Measurements from ENCODE around the gene PRSS12.
"Not testable (repeated sequence)": the region's sequence is repeated elsewhere in the genome, so short reads cannot be mapped to it uniquely, and the experiment has no call there.

PRSS12 gene

GRCh38 chr4:118278473-118279274 is 74.1 kb downstream of the PRSS12 start:
- peak; percentile 96 for DNase-seq (ENCODE audit: low spot score)

- no peak for DNase-seq (ENCODE audit: low spot score)
Observed at GRCh38 chr4:118277243-118277642, 75.6 kb downstream of the PRSS12 start.

- no peak for DNase-seq (ENCODE audit: low spot score)
Observed at GRCh38 chr4:118276580-118276979, 76.2 kb downstream of the PRSS12 start.

- DNase-seq (ENCODE audit: low spot score), result no peak
Observed at GRCh38 chr4:118273642-118274041, 79.2 kb downstream of the PRSS12 start.

GRCh38 chr4:118271788-118272187 is 81.0 kb downstream of the PRSS12 start:
- no peak for DNase-seq (ENCODE audit: low spot score)

- peak; percentile 54 for DNase-seq (ENCODE audit: low spot score)
Observed at GRCh38 chr4:118270492-118270891, 82.3 kb downstream of the PRSS12 start.

- DNase-seq (ENCODE audit: low spot score), result no peak
Observed at GRCh38 chr4:118268780-118269179, 84.0 kb downstream of the PRSS12 start.

- DNase-seq (ENCODE audit: low spot score), result not testable (repeated sequence)
Observed at GRCh38 chr4:118266145-118266496, 86.7 kb downstream of the PRSS12 start.

- DNase-seq (ENCODE audit: low spot score), result no peak
Observed at GRCh38 chr4:118265312-118266144, 87.3 kb downstream of the PRSS12 start.

- no peak for DNase-seq (ENCODE audit: low spot score)
Observed at GRCh38 chr4:118264096-118264495, 88.7 kb downstream of the PRSS12 start.

- no peak for DNase-seq (ENCODE audit: low spot score)
Observed at GRCh38 chr4:118260309-118260708, 92.5 kb downstream of the PRSS12 start.

GRCh38 chr4:118259111-118259510 is 93.7 kb downstream of the PRSS12 start:
- no peak for DNase-seq (ENCODE audit: low spot score)

GRCh38 chr4:118254368-118254767 is 98.4 kb downstream of the PRSS12 start:
- no peak for DNase-seq (ENCODE audit: low spot score)

- no peak for DNase-seq (ENCODE audit: low spot score)
Observed at GRCh38 chr4:118249890-118250289, 102.9 kb downstream of the PRSS12 start.

GRCh38 chr4:118237531-118237930 is 115.3 kb downstream of the PRSS12 start:
- no peak for DNase-seq (ENCODE audit: low spot score)

- DNase-seq (ENCODE audit: low spot score), result no peak
Observed at GRCh38 chr4:118235566-118236120, 117.2 kb downstream of the PRSS12 start.
